ENCODE results near the gene NR3C2.
"Not testable (repeated sequence)": the region's sequence is repeated elsewhere in the genome, so short reads cannot be mapped to it uniquely, and the experiment has no call there.

The NR3C2 gene

DNA sequence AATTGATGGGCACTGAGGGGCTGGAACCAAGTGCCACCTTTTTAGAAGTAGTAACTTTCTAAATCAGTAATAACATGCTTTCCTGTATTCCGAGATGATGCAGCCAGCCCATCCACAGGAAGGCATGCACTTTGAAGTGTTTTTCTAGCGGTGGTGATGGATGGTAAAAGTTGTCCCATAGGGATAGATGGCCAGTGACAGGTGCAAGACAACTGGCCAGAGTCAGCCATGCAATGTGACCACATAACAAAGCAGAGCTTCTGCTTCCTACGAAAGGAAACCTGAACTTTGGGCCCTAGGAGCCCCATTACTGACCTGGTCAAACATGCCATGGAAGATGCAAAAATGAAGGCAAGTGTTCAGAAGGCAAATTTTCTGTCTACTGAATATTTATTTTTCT lies 72.3 kb downstream of the NR3C2 start:
- no peak for DNase-seq (ENCODE audit: low read depth)

GRCh38 chr4:148367756-148368155 lies 74.5 kb downstream of the NR3C2 start:
- no peak for DNase-seq (ENCODE audit: low read depth)

GRCh38 chr4:148366251-148366650 lies 76.0 kb downstream of the NR3C2 start:
- no peak for DNase-seq (ENCODE audit: low read depth)

DNA sequence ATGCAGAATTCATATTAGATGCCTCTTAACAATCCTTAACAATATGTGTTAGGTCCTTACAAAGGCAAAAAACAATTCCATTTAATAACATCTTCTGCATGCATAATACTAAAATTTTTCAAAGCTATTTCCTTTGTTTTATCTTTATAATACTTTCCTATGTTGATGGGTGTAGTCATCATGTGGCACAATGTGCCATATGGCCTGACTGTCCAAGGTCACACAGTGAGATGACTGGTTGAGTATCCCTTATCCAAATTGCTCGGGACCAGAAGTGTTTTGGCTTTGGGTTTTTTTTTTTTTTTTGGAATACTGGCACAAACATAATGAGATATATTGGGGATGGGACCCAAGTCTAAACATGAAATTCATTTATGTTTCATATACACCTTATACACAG lies 77.7 kb downstream of the NR3C2 start:
- DNase-seq (ENCODE audit: low read depth): no peak

GRCh38 chr4:148359769-148360168 lies 82.4 kb downstream of the NR3C2 start:
- DNase-seq (ENCODE audit: low read depth): no peak

GRCh38 chr4:148355442-148356123 lies 86.6 kb downstream of the NR3C2 start:
- no peak for DNase-seq (ENCODE audit: low read depth)

DNA sequence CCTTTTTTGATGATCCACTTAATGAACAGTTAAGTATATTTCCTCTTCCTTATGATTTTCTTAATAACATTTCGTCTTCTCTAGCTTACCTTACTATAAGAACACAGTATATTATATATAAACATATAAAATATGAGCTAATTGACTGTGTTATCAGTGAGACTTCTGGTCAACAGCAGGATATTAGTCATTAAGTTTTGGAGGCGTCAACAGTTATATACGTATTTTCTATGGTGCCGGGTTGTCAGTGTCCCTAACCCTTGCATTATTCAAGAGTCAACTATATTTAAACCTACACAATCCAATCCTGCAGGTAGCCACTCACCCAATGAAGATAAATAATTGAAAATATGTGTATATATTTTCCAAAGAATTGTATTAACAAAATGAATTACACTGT lies 88.0 kb downstream of the NR3C2 start:
- DNase-seq (ENCODE audit: low read depth): no peak

GRCh38 chr4:148353571-148353970 lies 88.6 kb downstream of the NR3C2 start:
- DNase-seq (ENCODE audit: low read depth): no peak

- DNase-seq (ENCODE audit: low read depth): no peak
Observed at GRCh38 chr4:148349153-148349552, 93.1 kb downstream of the NR3C2 start.

GRCh38 chr4:148346657-148347056 lies 95.6 kb downstream of the NR3C2 start:
- DNase-seq (ENCODE audit: low read depth): no peak

DNA sequence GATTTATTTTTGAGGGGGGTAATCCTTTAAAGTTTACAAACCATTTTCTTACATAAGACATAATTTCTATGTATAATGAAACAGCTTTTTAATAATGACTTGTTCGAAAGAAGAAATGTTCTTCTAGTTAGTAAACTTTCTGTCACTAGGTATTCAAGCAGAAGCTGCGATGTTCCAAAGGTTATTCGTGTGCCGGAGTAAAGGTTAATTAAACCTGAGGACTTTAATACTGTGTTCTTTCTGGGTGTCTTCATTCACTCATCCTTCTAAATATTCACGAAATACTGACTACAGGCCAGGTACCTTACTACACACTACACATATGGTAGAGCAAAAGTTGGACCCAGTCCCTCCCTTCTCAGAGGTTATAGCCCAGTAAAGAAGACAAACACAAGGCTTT lies 96.7 kb downstream of the NR3C2 start:
- no peak for DNase-seq (ENCODE audit: low read depth)

DNA sequence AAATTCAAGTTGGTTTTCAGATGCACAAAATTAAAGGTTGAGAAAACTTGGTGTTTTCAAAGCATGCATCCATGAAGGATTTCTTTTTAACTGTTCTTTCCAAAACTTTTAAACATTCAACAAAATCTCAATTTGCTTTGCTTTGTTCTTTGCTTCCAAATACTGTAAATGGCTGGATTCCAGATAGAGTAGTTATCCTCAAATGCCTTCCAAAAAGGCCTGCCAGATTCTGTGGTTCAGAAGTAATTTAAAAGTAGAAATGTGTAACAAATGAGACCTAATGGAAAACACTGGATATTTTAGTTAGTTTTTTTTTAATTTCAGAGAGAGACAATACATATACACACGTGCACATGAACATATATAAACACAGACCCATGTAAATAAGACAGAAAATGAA lies 97.3 kb downstream of the NR3C2 start:
- no peak for DNase-seq (ENCODE audit: low read depth)

- no peak for DNase-seq (ENCODE audit: low read depth)
Observed at GRCh38 chr4:148344352-148344751, 97.9 kb downstream of the NR3C2 start.

DNA sequence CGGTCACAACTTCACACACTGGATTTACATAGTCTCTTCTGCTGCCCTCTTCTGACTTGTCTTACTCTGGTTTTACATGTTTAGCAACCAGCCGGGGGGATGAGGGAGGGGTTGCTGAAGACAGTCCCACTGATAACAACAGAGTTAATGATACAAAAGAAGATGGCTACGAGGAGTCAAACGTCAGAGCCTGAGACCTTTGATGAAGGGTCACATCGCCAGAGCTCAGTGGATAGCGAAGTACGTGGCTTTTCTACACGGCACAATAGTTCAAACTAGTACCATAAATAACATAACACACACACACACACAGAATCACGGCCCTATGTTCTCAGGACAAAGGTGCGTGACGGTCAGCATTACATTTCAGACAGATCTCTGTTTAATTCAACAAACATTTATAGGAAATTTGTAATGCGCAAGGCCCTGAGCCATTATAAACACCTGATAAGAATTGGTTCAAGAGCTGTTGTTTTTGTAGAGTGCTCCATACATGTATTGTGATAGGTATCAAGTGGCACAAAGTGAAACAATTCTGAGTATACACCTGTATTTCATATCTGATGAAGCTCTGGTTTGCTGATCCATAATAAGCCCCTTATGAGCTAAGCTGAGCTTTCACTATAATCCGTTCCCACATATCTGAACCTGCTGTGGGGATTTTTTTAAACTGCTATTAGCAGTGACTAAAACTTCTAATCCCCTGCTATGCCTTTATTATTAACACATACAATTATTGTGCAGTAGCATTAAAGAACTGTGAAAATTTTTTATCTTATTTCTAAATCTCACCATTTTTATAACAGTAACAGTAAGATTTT lies 100.0 kb downstream of the NR3C2 start:
- DNase-seq (ENCODE audit: low read depth): no peak

DNA sequence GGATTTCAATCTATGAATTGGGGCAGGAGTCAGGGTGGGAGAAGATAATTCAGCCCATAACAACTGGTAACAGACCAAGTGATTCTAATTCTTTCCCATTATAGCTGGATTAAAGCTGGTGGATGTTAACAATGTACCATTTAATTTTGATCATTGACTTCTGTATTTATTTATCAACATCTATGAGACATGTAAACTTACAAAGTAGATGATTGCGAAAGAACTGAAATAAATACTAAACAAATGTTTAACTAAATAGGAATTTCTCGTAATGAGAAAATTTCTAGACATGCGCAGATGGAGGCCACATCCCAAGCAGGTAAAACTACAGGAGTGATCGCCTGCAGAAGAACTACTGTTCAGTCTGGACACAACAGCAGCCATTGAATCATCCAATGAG lies 107.1 kb downstream of the NR3C2 start:
- DNase-seq (ENCODE audit: low read depth): no peak

DNA sequence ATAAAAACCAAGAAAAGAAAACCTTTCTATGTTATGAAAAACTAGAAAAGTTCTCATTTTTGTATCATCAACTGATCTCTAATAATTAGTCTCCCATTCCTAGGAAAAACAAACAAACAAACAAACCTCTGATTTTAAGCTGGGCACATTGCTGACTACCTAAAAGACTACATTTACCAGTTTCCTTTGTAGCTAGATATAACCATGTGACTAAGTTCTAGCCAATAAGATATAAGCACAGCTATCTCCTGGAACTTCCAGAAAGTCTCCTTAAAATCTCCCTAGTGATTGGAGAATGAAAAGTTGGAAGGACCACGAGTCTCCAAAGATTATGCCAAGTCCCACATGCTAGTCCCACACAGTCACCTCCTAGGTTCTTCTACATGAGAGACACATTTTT lies 108.9 kb downstream of the NR3C2 start:
- no peak for DNase-seq (ENCODE audit: low read depth)

GRCh38 chr4:148332486-148332885 lies 109.7 kb downstream of the NR3C2 start:
- no peak for DNase-seq (ENCODE audit: low read depth)

DNA sequence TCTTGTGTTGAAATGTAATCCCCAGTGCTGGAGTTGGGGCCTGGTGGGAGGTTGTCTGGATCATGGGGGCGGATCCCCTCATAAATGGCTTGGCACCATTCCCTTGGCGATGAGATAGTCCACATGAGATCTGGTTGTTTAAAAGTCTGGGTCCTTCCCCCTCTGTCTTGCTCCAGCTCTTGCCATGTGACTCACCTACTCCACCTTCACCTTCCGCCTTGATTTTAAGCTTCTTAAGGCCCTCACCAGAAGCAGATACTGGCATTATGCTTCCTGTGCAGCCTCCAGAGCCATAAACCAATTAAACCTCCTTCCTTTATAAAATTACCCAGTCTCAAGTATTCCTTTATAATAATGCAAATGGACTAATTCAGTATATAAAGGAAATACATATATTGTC lies 111.5 kb downstream of the NR3C2 start:
- no peak for DNase-seq (ENCODE audit: low read depth)

DNA sequence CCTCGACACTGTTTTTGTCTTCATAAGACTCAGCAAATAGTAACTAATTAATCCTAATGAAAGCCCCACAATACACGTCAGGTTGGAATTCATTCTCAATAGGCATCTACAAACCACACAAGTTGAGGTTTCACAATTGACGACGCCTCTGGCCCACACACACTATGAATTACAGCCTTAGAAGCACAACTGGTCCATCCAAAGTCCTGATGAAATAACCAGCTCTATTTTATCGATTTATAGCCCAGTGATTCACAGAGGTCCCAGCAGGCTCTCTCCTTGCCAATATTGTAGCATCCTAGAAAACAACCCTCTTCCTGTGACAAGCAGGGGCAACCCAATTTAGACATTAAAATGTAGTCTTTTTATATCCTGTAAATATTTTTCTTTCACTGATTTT lies 112.1 kb downstream of the NR3C2 start:
- no peak for DNase-seq (ENCODE audit: low read depth)

DNA sequence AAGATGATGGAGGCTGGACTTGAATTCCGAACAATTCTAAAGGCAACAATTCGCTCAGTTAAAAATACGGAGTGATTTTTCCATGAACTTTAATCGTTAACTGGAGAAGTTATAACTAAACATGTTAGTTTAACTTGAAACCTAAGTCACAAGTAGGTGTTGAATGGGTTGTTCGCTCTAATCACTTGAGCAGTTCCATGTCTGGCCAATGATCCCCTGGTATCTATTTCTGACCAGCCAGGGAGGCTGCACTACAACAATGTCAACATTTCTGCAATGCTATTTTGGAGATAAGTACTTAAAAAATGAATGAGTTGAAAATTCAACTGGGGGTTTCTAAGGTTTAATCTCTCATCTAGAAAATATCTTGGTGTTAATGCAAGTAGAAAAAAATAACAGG lies 112.5 kb downstream of the NR3C2 start:
- no peak for DNase-seq (ENCODE audit: low read depth)

- DNase-seq (ENCODE audit: low read depth): no peak
Observed at GRCh38 chr4:148327683-148328082, 114.5 kb downstream of the NR3C2 start.

- not testable (repeated sequence) for DNase-seq (ENCODE audit: low read depth)
Observed at GRCh38 chr4:148323316-148323715, 118.9 kb downstream of the NR3C2 start.

- no peak for DNase-seq (ENCODE audit: low read depth)
Observed at GRCh38 chr4:148315049-148315448, 127.2 kb downstream of the NR3C2 start.

Data from stimulated activated CD8-positive, alpha-beta memory T cell treated with anti-CD3 and anti-CD28 coated beads, Interleukin-7, amount 100 ng/mL, for 24 hours (primary cell).